ENCODE data around the gene ZSCAN1.

Gene ZSCAN1

GRCh38 chr19:58040751-58041525 lies 7.1 kb downstream of the ZSCAN1 start:
- no peak for DNase-seq (ENCODE audit: low spot score)

GRCh38 chr19:58042495-58043340 lies 8.9 kb downstream of the ZSCAN1 start:
- no peak for DNase-seq (ENCODE audit: low spot score)

GRCh38 chr19:58044391-58044790 lies 10.6 kb downstream of the ZSCAN1 start:
- DNase-seq (ENCODE audit: low spot score): no peak

- DNase-seq (ENCODE audit: low spot score): no peak
Measured at GRCh38 chr19:58044886-58045285, 11.1 kb downstream of the ZSCAN1 start.

- no peak for DNase-seq (ENCODE audit: low spot score)
Measured at GRCh38 chr19:58045411-58046050, 11.7 kb downstream of the ZSCAN1 start.

- no peak for DNase-seq (ENCODE audit: low spot score)
Measured at GRCh38 chr19:58046856-58047255, 13.0 kb downstream of the ZSCAN1 start.

GRCh38 chr19:58047672-58048071 lies 13.8 kb downstream of the ZSCAN1 start:
- no peak for DNase-seq (ENCODE audit: low spot score)

GRCh38 chr19:58052256-58052655 lies 18.4 kb downstream of the ZSCAN1 start:
- no peak for DNase-seq (ENCODE audit: low spot score)

- DNase-seq (ENCODE audit: low spot score): no peak
Measured at GRCh38 chr19:58053480-58054156, 19.8 kb downstream of the ZSCAN1 start.

- peak; percentile 41 for DNase-seq (ENCODE audit: low spot score)
Measured at GRCh38 chr19:58054901-58055874, 21.4 kb downstream of the ZSCAN1 start.

- DNase-seq (ENCODE audit: low spot score): no peak
Measured at GRCh38 chr19:58056261-58056660, 22.4 kb downstream of the ZSCAN1 start.

- no peak for DNase-seq (ENCODE audit: low spot score)
Measured at GRCh38 chr19:58056861-58057260, 23.0 kb downstream of the ZSCAN1 start.

GRCh38 chr19:58058467-58058866 lies 24.6 kb downstream of the ZSCAN1 start:
- DNase-seq (ENCODE audit: low spot score): no peak

- DNase-seq (ENCODE audit: low spot score): peak; percentile 98
Measured at GRCh38 chr19:58059003-58059670, 25.3 kb downstream of the ZSCAN1 start, which contains the start of gene ZNF135. TSS of gene ZNF135 (plus strand) at chr19:58059282. CDS start at chr19:58060003, 721 bp downstream.

GRCh38 chr19:58059671-58060078 lies 25.9 kb downstream of the ZSCAN1 start:
- DNase-seq (ENCODE audit: low spot score): no peak

- DNase-seq (ENCODE audit: low spot score): no peak
Measured at GRCh38 chr19:58060231-58060630, 26.4 kb downstream of the ZSCAN1 start.

GRCh38 chr19:58063712-58064111 lies 29.9 kb downstream of the ZSCAN1 start:
- DNase-seq (ENCODE audit: low spot score): no peak

GRCh38 chr19:58067240-58067912 lies 33.6 kb downstream of the ZSCAN1 start:
- DNase-seq (ENCODE audit: low spot score): no peak

GRCh38 chr19:58079792-58080191 lies 46.0 kb downstream of the ZSCAN1 start:
- no peak for DNase-seq (ENCODE audit: low spot score)

- no peak for DNase-seq (ENCODE audit: low spot score)
Measured at GRCh38 chr19:58083021-58083420, 49.2 kb downstream of the ZSCAN1 start.
